H1 (cell line): Measurements from ENCODE around the gene PRKD3. TPM values are rescaled to one million over a fixed set of nuclear protein-coding genes. Genes with fewer than 3 reads are reported as not detected.

Experiments
- CTCF ChIA-PET: fragments of 300-600 bp; sonication (Branson Sonifier 250); formaldehyde crosslinking; loops from one replicate; lab custom pipeline; 2021; ENCODE audit not compliant: partially characterized antibody; lab: Charles Lee
- POLR2A ChIA-PET: fragments of 300-600 bp; sonication (Branson Sonifier 250); formaldehyde crosslinking; loops from one replicate; lab custom pipeline; 2021; ENCODE audit warnings: inconsistent platforms; ENCODE audit not compliant: partially characterized antibody; lab: Charles Lee
- DNase-seq, 2 experiments: peaks; one replicate each; pipeline versions ENCODE4 v3.0.0 to v3.0.0-alpha.2; 2010 to 2022; ENCODE audit warnings: low spot score in 2 of 2, low read depth in 1 of 2, mixed read lengths in 1 of 2
- FAIRE-seq: peaks from 2 replicates; lab custom pipeline; 2011; peaks lifted over from hg19 to GRCh38; lab: Jason Lieb, UNC
- H2AFZ ChIP-seq: 2 replicates; pipeline ENCODE4 v1.8.1; 2012; ENCODE audit warnings: low read length, inconsistent platforms
- H2AK5ac ChIP-seq: 2 replicates; pipeline ENCODE4 v1.6.1; 2013; ENCODE audit warnings: low read depth, low read length
- H2BK120ac ChIP-seq: replicated peaks from 2 replicates; pipeline ENCODE3; 2013; ENCODE audit warnings: low read depth, low read length, inconsistent platforms
- H2BK12ac ChIP-seq: 2 replicates; pipeline ENCODE4 v1.6.1; 2013; ENCODE audit warnings: low read depth, low read length
- H2BK15ac ChIP-seq: 2 replicates; pipeline ENCODE4 v1.6.1; 2013; ENCODE audit warnings: low read length
- H2BK20ac ChIP-seq: 2 replicates; pipeline ENCODE4 v1.6.1; 2013; ENCODE audit warnings: low read length
- H2BK5ac ChIP-seq: 2 replicates; pipeline ENCODE4 v1.6.1; 2013; ENCODE audit warnings: low read depth, low read length
- H3K14ac ChIP-seq: 2 replicates; pipeline ENCODE4 v1.6.1; 2013; ENCODE audit warnings: inconsistent platforms; ENCODE audit not compliant: insufficient read length
- H3K18ac ChIP-seq: 2 replicates; pipeline ENCODE4 v1.6.1; 2013; ENCODE audit warnings: low read length; ENCODE audit errors: extremely low read depth
- H3K23ac ChIP-seq: 2 replicates; pipeline ENCODE4 v1.6.1; 2013; ENCODE audit warnings: inconsistent platforms; ENCODE audit not compliant: insufficient read length
- H3K23me2 ChIP-seq: 2 replicates; pipeline ENCODE4 v1.6.1; 2013; ENCODE audit warnings: low read depth, low read length
- H3K27ac ChIP-seq: 2 replicates; pipeline ENCODE4 v1.6.1; 2011; ENCODE audit warnings: low read depth, low read length, inconsistent platforms
- H3K27me3 ChIP-seq, 4 experiments: replicated peaks in 1 of 4; 1 replicate in 1 of 4; 2 replicates in 3 of 4; pipeline versions ENCODE4 v1.6.1 to v1.8.1; 2011 to 2013; ENCODE audit warnings: low read length in 3 of 4, mild to moderate bottlenecking in 3 of 4, inconsistent platforms in 2 of 4, mixed read lengths in 2 of 4, moderate library complexity in 1 of 4; ENCODE audit not compliant: control insufficient read depth in 3 of 4, insufficient read depth in 3 of 4; ENCODE audit errors: extremely low read depth in 1 of 4
- H3K36me3 ChIP-seq, 4 experiments: 2 replicates each; pipeline versions ENCODE4 v1.6.1 to v1.8.1; 2011 to 2013; ENCODE audit warnings: mild to moderate bottlenecking in 4 of 4, low read length in 3 of 4, moderate library complexity in 2 of 4, control low read depth in 1 of 4, inconsistent platforms in 1 of 4; ENCODE audit not compliant: insufficient read depth in 4 of 4, control insufficient read depth in 2 of 4
- H3K4ac ChIP-seq: replicated peaks from 2 replicates; pipeline ENCODE3; 2013; ENCODE audit warnings: low read length, low read depth, mixed read lengths, inconsistent platforms; ENCODE audit not compliant: insufficient read length
- H3K4me1 ChIP-seq, 4 experiments: replicated peaks in 1 of 4; 1 replicate in 1 of 4; 2 replicates in 3 of 4; pipeline versions ENCODE4 v1.6.1 to v1.8.1; 2011 to 2013; ENCODE audit warnings: low read length in 3 of 4, inconsistent platforms in 2 of 4, mixed read lengths in 1 of 4; ENCODE audit not compliant: insufficient read depth in 4 of 4, control insufficient read depth in 3 of 4
- H3K4me2 ChIP-seq, 2 experiments: 2 replicates each; pipeline versions ENCODE4 v1.6.1 to v1.8.1; 2011 to 2013; ENCODE audit warnings: low read depth in 2 of 2, low read length in 2 of 2, control low read depth in 1 of 2, inconsistent platforms in 1 of 2, mild to moderate bottlenecking in 1 of 2; ENCODE audit not compliant: insufficient read depth in 1 of 2
- H3K4me3 ChIP-seq, 4 experiments: fragments of 200-600, 300-600 bp in 1 of 4; sonication (generic), shearing (Covaris generic), sonication (Bioruptor Twin) in 1 of 4; 2 replicates each; pipeline versions ENCODE4 v1.5.1 to v1.8.1; 2011 to 2016; ENCODE audit warnings: low read length in 4 of 4, low read depth in 3 of 4, control low read depth in 2 of 4, inconsistent platforms in 2 of 4, mild to moderate bottlenecking in 2 of 4, mixed read lengths in 1 of 4, moderate library complexity in 1 of 4; ENCODE audit not compliant: insufficient read depth in 2 of 4; ENCODE audit errors: extremely low read depth in 1 of 4
- H3K56ac ChIP-seq: replicated peaks from 2 replicates; pipeline ENCODE3; 2013; ENCODE audit warnings: low read depth, mild to moderate bottlenecking, mixed read lengths, low read length, inconsistent platforms; ENCODE audit not compliant: insufficient read length
- H3K79me1 ChIP-seq: 2 replicates; pipeline ENCODE4 v1.6.1; 2013; ENCODE audit warnings: low read depth, low read length, control low read depth
- H3K79me2 ChIP-seq, 2 experiments: 2 replicates each; pipeline versions ENCODE4 v1.6.1 to v1.8.1; 2012 to 2013; ENCODE audit warnings: low read length in 2 of 2, mild to moderate bottlenecking in 2 of 2, inconsistent platforms in 1 of 2; ENCODE audit not compliant: insufficient read depth in 2 of 2, control insufficient read depth in 1 of 2
- H3K9ac ChIP-seq, 4 experiments: replicated peaks in 1 of 4; 1 replicate in 1 of 4; 2 replicates in 3 of 4; pipeline versions ENCODE4 v1.6.1 to v1.8.1; 2011 to 2013; ENCODE audit warnings: low read depth in 3 of 4, low read length in 3 of 4, control low read depth in 2 of 4, mild to moderate bottlenecking in 2 of 4, moderate library complexity in 2 of 4, inconsistent platforms in 1 of 4; ENCODE audit errors: extremely low read depth in 1 of 4
- H3K9me3 ChIP-seq, 2 experiments: 2 replicates each; pipeline versions ENCODE4 v1.6.1 to v1.8.1; 2012 to 2013; ENCODE audit warnings: mild to moderate bottlenecking in 2 of 2, moderate library complexity in 2 of 2, control low read depth in 1 of 2, inconsistent platforms in 1 of 2, low read depth in 1 of 2, low read length in 1 of 2, mixed read lengths in 1 of 2; ENCODE audit not compliant: insufficient read depth in 2 of 2
- H4K20me1 ChIP-seq, 2 experiments: replicated peaks in 1 of 2; 2 replicates each; pipeline versions ENCODE3 to v1.8.1; 2011 to 2013; ENCODE audit warnings: inconsistent platforms in 2 of 2, low read length in 2 of 2, mild to moderate bottlenecking in 1 of 2; ENCODE audit not compliant: insufficient read depth in 2 of 2, control insufficient read depth in 1 of 2
- H4K5ac ChIP-seq: 2 replicates; pipeline ENCODE4 v1.6.1; 2013; ENCODE audit warnings: low read length, low read depth, mixed read lengths, inconsistent platforms; ENCODE audit not compliant: insufficient read length
- H4K8ac ChIP-seq: 2 replicates; pipeline ENCODE4 v1.8.0; 2013; ENCODE audit warnings: mild to moderate bottlenecking, moderate library complexity, low read length, inconsistent platforms; ENCODE audit not compliant: insufficient read depth; ENCODE audit errors: extremely low read depth
- H4K91ac ChIP-seq: replicated peaks from 2 replicates; pipeline ENCODE3; 2013; ENCODE audit warnings: low read length, mixed read lengths, inconsistent platforms; ENCODE audit not compliant: insufficient read length
- CTBP2 ChIP-seq: IDR thresholded peaks from 2 replicates; pipeline ENCODE4 v1.7.0; 2011; ENCODE audit warnings: borderline replicate concordance, mild to moderate bottlenecking, moderate library complexity, mixed read lengths, low read length; ENCODE audit not compliant: insufficient read depth, insufficient read length
- WGBS, 2 experiments: shearing (Covaris generic) in 1 of 2; methylation state at CpG; one replicate each; pipeline versions ENCODE4 v1.1.6 to v1.1.7; 2013 to 2015; ENCODE audit warnings: low lambda C conversion rate in 2 of 2, mixed read lengths in 2 of 2, inconsistent platforms in 1 of 2, low coverage in 1 of 2, missing lambda C conversion rate in 1 of 2; ENCODE audit not compliant: insufficient replicate concordance in 2 of 2, insufficient coverage in 1 of 2, insufficient read length in 1 of 2; ENCODE audit errors: extremely low coverage in 1 of 2, missing lambda C conversion rate in 1 of 2; 5-methylcytosine and 5-hydroxymethylcytosine counted together
- polyA plus RNA-seq, 7 experiments: library from polyadenylated mRNA; depleted of rRNA in 3 of 7; stranded (reverse) in 5 of 7; unstranded in 2 of 7; fragments of >200 nt in 5 of 7; fragments of 200-250 nt in 2 of 7; gene quantifications; 1 replicate in 5 of 7; 2 replicates in 1 of 7; 4 replicates in 1 of 7; pipeline versions ENCODE4 v1.2.1 to v1.2.3, GENCODE V29; 2011 to 2013; ENCODE audit warnings: missing spikeins in 2 of 7, mixed read lengths in 2 of 7
- total RNA-seq: library from RNA; stranded (reverse); fragmentation: NEBNext Ultra II Directional; extraction: Animal tissue kit (Norgen Biotek cat#: 25700); gene quantifications from 2 replicates; pipeline ENCODE4 v1.2.1, GENCODE V29; 2021

The PRKD3 gene
- total and polyA plus RNA-seq, 2 of the 8 experiments (the other 6 are each of a cell fraction or from before 2014, with no cell fraction given), result 12.0 to 63.3 TPM

DNA sequence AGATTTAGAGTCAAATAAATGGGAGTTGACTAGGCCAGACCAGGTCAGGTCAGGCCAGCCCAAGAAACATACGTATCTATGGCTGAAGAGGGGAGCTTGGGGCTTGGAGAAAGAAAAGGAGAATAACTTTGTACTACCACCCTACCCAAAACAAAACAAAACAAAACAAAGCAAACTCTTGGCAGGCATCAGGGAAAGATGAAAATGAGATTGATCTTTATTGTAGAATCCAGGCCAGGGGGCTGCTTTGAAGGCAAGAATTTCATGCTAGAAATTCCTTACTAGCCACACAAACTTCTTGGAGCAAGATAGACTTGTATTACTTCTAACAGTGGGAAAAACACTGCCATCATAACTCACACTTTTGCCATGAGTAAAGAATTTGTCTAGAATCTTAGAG, 46.0 kb upstream of the PRKD3 start:
- no peak overlapping the region for H3K27ac ChIP-seq
- no peaks in the 10 kb centered on the region for H3K23me2 ChIP-seq
- ChIA-PET POLR2A (no interaction called here), CTCF (no interaction called here)
- H3K4me1 ChIP-seq, result no peaks in the 10 kb centered on the region
- H4K91ac ChIP-seq, result no peak overlapping the region
- no peak overlapping the region for H2AK5ac ChIP-seq
- no peaks in the 10 kb centered on the region for H4K20me1 ChIP-seq
- no peak overlapping the region for H2BK20ac ChIP-seq
- no peak overlapping the region for H4K8ac ChIP-seq
- no peak overlapping the region for H3K4ac ChIP-seq
- no peaks in the 10 kb centered on the region for H3K79me1 ChIP-seq
- TF ChIP-seq CTBP2, result no peak
- no peaks in the 10 kb centered on the region for H3K9me3 ChIP-seq
- H3K56ac ChIP-seq, result no peak overlapping the region
- H3K36me3 ChIP-seq, result no peaks in the 10 kb centered on the region
- H2BK12ac ChIP-seq, result no peak overlapping the region
- H2BK15ac ChIP-seq, result no peak overlapping the region
- no peak overlapping the region for H3K4me3 ChIP-seq
- no peak overlapping the region for H2BK5ac ChIP-seq
- 93% methylated on average over 1 of the region's 1 CpG; no CpG with 5 or more reads in 1 of the 2 experiments for WGBS, 2 experiments
- H3K4me2 ChIP-seq, result no peak overlapping the region
- H3K23ac ChIP-seq, result no peak overlapping the region
- no peak overlapping the region for H4K5ac ChIP-seq
- no peak overlapping the region for H3K18ac ChIP-seq
- no peak overlapping the region for H3K14ac ChIP-seq
- no peak overlapping the region for H2AFZ ChIP-seq
- H3K9ac ChIP-seq, result no peak overlapping the region
- DNase-seq, result no peak
- no peaks in the 10 kb centered on the region for H3K27me3 ChIP-seq
- no peak for FAIRE-seq
- no peaks in the 10 kb centered on the region for H3K79me2 ChIP-seq
- no peak overlapping the region for H2BK120ac ChIP-seq
